HG03342 (cell line): Measurements from ENCODE around the gene CAMK2D.

Experiments used
- ATAC-seq: cut with Tn5 transposase; IDR thresholded peaks from one replicate; pipeline ENCODE4 v1.9.1; 2021; ENCODE audit warnings: mild to moderate bottlenecking, moderate library complexity; ENCODE audit not compliant: unreplicated experiment

Gene CAMK2D

GRCh38 chr4:113614414-113614813 lies 147.1 kb downstream of the CAMK2D start:
- no peak for ATAC-seq

- no peak for ATAC-seq
Observed at GRCh38 chr4:113613503-113613902, 148.0 kb downstream of the CAMK2D start.

DNA sequence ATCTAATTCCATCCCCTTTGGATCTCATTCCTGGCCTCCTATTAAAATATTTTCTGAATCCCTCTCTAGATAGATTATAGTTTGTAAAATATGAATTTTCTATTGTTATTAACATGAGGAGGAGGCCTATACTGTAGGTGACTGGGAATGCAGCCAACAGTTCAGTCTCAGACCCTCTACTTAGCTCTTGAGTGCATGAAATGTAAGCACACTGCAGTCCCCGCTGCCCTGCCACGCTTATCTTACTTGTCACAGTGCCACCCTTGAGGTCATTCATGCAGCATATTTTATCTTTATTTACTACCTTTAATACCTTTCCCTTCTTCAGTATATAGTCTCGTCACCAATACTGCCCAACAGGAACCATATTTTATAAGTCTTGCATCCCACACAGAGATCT lies 151.0 kb downstream of the CAMK2D start:
- no peak for ATAC-seq

DNA sequence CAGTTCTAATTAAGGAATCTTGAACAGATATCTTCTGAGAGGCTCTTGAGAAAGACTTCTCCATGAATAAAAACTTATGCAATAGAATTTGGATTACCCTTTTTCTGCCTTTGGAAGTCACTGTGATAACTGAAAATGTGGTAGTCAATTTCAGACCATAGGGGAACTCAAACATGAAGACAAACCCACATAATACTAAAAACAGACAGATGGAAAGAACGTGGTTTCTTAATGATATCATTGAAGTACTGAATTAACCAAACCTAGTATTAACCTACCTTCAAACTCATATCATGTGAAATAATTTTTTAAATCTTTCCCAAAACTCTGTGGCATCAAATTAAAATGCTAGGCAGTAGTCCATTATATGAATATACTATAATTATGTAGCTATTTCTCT lies 153.5 kb downstream of the CAMK2D start:
- ATAC-seq = peak; percentile 52

DNA sequence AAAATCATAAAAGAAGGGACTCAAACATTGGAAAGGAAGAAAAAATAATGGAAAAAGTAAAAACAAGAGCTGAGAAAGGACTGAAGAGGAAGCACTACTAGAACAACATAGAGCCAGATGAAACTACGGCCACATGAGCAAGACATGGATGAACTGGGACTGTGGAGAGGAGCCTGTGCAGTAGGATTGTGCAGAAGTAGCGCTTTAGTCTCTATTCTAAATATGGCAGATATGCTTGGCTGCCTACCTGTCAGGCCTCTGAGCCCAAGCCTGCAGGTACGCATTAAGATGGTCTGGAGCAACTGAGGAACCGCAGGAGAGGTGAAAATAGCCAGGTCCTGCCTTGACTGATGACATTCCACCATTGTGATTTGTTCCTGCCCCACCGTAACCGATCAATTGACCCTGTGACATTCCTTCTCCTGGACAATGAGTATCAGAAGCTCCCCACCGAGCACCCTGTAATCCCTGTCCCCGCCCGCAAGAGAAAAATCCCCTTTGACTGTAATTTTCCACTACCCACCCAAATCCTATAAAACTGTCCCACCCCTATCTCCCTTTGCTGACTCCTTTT lies 154.3 kb downstream of the CAMK2D start:
- ATAC-seq = no peak

DNA sequence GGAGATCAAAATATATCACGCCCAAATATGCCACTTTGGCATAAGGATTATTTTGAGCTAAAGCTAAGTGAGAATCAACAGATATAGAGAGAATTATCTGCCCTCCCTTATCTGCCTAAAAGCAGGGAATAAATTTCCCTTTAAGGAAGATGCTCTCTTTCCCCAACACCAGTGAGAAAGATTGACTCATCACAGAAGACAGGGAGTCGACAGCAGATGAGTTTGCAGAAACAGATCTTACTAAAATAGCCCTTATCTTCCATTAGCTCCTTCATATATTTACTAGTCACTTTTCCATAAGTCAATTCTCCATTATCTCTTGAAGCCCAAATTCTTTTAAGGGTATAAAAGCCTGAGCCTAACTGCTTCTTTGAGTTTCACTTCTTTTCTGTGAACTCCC lies 156.6 kb downstream of the CAMK2D start:
- no peak for ATAC-seq

DNA sequence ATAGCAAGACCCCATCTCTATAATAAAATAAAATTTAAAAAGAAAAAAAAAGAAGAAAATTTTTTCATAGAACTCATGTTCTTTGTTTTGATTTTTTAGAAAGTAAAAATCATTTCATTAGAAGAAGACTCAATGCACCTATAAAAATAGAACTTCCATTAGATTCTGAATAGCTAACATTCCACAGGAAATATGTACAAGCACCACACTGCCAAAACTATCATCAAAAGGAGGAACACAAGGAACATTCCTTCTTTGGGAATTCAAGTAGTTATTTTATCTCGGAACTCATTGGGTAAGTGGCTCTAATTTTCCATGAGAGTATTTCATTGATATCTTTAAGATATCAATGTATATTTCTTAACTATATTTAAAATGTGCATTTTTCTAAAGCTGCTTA lies 157.6 kb downstream of the CAMK2D start:
- ATAC-seq = no peak

GRCh38 chr4:113602646-113603228 lies 158.8 kb downstream of the CAMK2D start:
- no peak for ATAC-seq

- no peak for ATAC-seq
Observed at GRCh38 chr4:113601636-113602035, 159.9 kb downstream of the CAMK2D start.

DNA sequence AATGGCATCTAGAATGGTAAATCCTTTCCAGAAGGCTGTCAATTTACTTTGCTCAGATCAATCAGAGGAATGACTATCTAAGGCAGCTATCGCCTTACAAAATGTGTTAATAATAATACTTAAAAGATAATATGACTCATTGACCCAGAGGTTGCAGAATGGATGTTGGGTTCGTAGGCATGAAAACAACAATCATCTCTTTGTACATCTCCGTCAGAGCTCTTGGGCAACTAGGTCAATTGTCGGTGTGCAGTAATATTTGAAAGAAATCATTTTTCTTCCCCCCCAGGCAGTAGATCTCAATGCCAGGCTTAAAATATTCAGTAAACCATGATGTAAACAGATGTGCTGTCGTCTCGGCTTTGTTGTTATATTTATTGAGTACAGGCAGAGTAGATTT lies 165.1 kb downstream of the CAMK2D start:
- no peak for ATAC-seq

DNA sequence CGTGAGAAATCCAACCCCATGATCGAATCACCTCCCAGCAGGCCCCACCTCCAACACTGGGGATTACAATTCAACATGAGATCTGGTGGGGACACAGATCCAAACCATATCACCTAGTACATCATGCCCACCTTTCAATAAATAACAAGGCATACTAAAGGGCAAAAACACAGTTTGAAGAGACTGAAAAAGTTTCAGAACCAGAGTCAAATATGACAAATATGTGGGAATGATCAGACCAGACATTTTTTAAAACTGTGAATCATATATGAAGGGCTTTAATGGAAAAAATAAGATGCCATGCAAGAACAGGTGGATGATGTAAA lies 167.3 kb downstream of the CAMK2D start:
- no peak for ATAC-seq

- ATAC-seq = peak; percentile 66
Observed at GRCh38 chr4:113593400-113594230, 167.9 kb downstream of the CAMK2D start.

GRCh38 chr4:113591982-113592381 lies 169.6 kb downstream of the CAMK2D start:
- no peak for ATAC-seq

DNA sequence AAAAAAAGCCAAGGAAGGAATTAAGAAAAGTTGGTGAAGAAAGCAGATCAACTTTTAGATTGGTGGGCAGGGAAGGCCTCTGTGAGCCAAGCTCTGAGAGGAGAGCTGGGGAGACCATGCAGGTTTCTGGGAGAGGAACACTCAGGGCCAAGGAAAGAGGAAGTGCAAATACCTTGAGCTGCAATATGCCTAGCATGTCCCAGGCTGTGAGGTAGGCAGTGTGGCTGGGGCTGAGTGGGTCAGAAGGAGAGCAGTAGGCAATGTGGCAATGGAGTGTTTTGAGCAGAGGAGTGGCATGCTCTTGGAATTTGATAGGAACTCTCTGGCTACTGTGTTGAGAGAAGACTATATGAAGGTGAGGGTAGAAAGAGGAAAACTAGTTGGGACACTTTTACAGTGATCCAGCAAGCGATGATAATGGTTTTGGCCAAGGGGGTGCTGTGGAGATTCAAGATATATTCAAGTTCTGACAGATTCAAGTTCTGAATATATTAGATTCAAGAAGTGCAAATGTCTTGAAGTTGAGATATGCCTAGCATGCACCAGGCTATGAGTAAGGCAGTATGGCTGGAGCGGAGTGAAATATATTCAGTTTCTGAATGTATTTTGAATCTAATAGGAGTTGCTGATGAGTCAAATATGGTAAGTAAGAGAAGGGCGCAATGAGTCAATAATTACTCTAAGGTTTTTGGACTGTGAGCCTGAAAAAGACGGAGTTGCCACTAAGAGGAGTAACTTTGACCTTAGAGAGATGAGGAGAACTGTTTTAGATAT lies 172.5 kb downstream of the CAMK2D start:
- peak; percentile 41 for ATAC-seq

DNA sequence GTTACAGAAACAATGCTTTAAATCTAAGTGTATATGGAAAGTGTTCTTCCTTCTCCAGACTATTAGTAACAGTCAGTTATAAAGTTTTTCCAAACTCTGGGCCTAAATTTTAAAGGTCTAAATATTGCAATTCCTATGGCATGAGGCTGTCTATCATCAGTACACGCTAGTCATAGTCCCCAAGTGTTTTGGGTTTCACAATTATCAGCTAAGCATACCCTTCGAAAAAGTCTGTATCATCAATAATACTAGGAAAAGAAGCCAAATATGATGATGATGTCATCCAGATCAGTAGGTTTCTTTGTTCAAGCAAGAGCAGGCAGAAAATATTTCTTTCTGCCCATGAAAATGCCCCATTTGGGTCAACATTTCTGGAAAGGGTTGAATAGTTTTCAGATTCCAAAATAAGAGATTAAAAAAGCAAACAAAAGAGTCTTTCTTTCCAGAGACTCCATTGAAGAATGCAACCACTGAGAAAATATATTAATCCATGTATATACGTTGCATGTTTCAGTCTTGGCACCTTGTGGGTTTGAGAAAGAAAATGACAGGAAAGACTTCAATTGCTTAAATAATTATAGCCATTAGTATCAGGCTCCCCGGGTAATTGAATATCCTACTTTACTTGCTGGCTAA lies 173.8 kb downstream of the CAMK2D start:
- no peak for ATAC-seq

DNA sequence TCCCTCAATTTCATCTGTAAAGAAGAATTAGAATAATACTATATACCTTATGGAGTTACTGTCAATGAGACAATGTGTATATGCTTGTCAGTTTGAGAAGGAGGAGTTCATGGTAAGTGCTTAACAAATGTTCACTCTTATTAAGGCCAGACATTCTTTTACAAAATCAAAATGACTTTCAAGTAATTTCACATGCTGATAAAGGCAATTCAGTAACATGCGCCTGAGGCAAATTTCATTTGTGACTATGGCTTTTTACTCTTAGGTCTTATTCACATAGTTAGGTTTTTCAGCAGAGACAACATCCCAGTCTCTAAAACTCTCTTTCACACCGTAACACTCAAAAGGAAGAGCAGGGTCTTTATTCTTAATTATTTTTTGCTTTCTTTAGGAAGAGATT lies 174.4 kb downstream of the CAMK2D start:
- no peak for ATAC-seq

DNA sequence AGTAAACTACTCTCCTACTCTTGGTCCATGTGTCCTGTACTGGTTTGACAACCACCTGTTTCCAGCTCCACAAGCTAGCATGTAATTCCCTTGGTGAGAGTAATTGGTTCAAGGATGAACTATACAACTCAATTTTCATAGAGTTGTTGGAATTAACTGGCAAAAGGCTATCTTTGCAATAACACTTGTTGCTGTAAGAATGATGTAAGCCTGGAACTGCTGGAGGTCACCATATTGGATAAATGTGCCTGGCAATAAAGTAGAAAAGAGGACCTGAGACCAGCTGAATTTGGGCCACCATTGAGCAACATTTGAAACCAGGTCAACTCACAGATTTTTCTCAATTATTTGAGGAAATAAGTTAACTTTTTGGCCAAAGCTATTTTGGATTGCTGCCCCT lies 175.5 kb downstream of the CAMK2D start:
- ATAC-seq = no peak

- no peak for ATAC-seq
Observed at GRCh38 chr4:113584407-113585150, 177.0 kb downstream of the CAMK2D start.

GRCh38 chr4:113582737-113583136 lies 178.8 kb downstream of the CAMK2D start:
- ATAC-seq = no peak

- ATAC-seq = no peak
Observed at GRCh38 chr4:113579360-113579759, 182.2 kb downstream of the CAMK2D start.
